ENCODE results near the gene MRPS24. TPM values are rescaled to one million over a fixed set of nuclear protein-coding genes. Genes with fewer than 3 reads are reported as not detected.

MRPS24 gene
- total RNA-seq, 1 experiment from 2014 or later = 156 TPM

DNA sequence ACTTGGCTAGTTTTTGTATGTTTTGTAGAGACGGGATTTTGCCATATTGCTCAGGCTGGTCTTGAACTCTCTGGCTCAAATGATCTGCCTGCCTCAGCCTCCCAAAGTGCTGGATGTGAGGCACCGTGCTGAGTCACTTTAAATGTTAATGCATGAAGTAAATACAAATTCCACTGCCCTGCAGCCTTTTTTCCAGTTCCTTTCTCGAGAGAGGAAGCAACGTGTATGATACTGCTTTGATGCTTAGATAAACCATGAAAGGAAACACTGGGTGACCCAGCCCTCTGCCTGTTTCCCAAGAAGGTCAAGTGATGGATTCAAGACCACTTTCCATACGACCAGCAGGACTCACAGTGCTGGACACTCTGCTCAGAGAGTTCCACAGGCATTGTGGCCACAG, 11.3 kb upstream of the MRPS24 start:
- H4K20me1 ChIP-seq (ENCODE audit: insufficient read depth) = no peaks in the 10 kb centered on the region
- H3K4me3 ChIP-seq (replicated peaks in 1 of 2; ENCODE audit: low read depth in 1 of 2, low read length in 2 of 2) = no peak overlapping the region
- BruUV-seq (replicated peaks) = no TSS peak
- CTCF ChIA-PET = no interaction called here
- DNase-seq (ENCODE audit: low read depth, low spot score) = no peak
- no peak overlapping the region for H3K27ac ChIP-seq (ENCODE audit: low read depth, low read length)
- no peak for TF ChIP-seq SIN3A (IDR thresholded peaks at IDR 0.05; ENCODE audit: low read depth)
- no peak for TF ChIP-seq RAD21 (IDR thresholded peaks at IDR 0.05; ENCODE audit: low read depth)
- no peak for TF ChIP-seq FOSL1 (IDR thresholded peaks at IDR 0.05; ENCODE audit: low read depth)
- TF ChIP-seq TCF7L2 (IDR thresholded peaks at IDR 0.05; ENCODE audit: borderline replicate concordance, extremely low read depth, insufficient read depth, insufficient read length) = no peak
- TF ChIP-seq POLR2A (IDR thresholded peaks at IDR 0.05; ENCODE audit: borderline replicate concordance, extremely low read depth, insufficient read depth, insufficient read length) = no peak
- TF ChIP-seq CBX3 (IDR thresholded peaks at IDR 0.05; ENCODE audit: low read depth) = no peak
- TF ChIP-seq ELF1 (IDR thresholded peaks at IDR 0.05; ENCODE audit: borderline replicate concordance, low read depth) = no peak
- TF ChIP-seq ZNF274 (IDR thresholded peaks at IDR 0.05; ENCODE audit: low read depth, low read length) = no peak
- no peak for TF ChIP-seq EGR1 (IDR thresholded peaks at IDR 0.05; ENCODE audit: low read depth)
- no peak for TF ChIP-seq JUND (IDR thresholded peaks at IDR 0.05)
- no peak for TF ChIP-seq SRF (IDR thresholded peaks at IDR 0.05; ENCODE audit: low read depth)
- TF ChIP-seq, protein P1, sequence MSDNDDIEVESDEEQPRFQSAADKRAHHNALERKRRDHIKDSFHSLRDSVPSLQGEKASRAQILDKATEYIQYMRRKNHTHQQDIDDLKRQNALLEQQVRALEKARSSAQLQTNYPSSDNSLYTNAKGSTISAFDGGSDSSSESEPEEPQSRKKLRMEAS (IDR thresholded peaks at IDR 0.05) = no peak
- no peak for TF ChIP-seq EZH2phosphoT487 (IDR thresholded peaks at IDR 0.05; ENCODE audit: borderline replicate concordance)
- TF ChIP-seq, protein P2, sequence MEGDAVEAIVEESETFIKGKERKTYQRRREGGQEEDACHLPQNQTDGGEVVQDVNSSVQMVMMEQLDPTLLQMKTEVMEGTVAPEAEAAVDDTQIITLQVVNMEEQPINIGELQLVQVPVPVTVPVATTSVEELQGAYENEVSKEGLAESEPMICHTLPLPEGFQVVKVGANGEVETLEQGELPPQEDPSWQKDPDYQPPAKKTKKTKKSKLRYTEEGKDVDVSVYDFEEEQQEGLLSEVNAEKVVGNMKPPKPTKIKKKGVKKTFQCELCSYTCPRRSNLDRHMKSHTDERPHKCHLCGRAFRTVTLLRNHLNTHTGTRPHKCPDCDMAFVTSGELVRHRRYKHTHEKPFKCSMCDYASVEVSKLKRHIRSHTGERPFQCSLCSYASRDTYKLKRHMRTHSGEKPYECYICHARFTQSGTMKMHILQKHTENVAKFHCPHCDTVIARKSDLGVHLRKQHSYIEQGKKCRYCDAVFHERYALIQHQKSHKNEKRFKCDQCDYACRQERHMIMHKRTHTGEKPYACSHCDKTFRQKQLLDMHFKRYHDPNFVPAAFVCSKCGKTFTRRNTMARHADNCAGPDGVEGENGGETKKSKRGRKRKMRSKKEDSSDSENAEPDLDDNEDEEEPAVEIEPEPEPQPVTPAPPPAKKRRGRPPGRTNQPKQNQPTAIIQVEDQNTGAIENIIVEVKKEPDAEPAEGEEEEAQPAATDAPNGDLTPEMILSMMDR (IDR thresholded peaks at IDR 0.05 in 2 of 3, conservative IDR thresholded peaks at IDR 0.05 in 1 of 3; ENCODE audit: borderline replicate concordance in 1 of 3, insufficient read depth in 1 of 3, low read depth in 2 of 3, low read length in 2 of 3) = no peak
- no peak for TF ChIP-seq CEBPB (IDR thresholded peaks at IDR 0.05; ENCODE audit: low read depth)
- TF ChIP-seq, protein P3, sequence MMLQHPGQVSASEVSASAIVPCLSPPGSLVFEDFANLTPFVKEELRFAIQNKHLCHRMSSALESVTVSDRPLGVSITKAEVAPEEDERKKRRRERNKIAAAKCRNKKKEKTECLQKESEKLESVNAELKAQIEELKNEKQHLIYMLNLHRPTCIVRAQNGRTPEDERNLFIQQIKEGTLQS (IDR thresholded peaks at IDR 0.05) = no peak
- TF ChIP-seq, protein P4, sequence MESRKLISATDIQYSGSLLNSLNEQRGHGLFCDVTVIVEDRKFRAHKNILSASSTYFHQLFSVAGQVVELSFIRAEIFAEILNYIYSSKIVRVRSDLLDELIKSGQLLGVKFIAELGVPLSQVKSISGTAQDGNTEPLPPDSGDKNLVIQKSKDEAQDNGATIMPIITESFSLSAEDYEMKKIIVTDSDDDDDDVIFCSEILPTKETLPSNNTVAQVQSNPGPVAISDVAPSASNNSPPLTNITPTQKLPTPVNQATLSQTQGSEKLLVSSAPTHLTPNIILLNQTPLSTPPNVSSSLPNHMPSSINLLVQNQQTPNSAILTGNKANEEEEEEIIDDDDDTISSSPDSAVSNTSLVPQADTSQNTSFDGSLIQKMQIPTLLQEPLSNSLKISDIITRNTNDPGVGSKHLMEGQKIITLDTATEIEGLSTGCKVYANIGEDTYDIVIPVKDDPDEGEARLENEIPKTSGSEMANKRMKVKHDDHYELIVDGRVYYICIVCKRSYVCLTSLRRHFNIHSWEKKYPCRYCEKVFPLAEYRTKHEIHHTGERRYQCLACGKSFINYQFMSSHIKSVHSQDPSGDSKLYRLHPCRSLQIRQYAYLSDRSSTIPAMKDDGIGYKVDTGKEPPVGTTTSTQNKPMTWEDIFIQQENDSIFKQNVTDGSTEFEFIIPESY (IDR thresholded peaks at IDR 0.05; ENCODE audit: extremely low read depth, insufficient replicate concordance, low read length) = no peak
- no peak for TF ChIP-seq SP1 (IDR thresholded peaks at IDR 0.05; ENCODE audit: low read depth)
- TF ChIP-seq POLR2AphosphoS5 (IDR thresholded peaks at IDR 0.05; ENCODE audit: low read depth, low read length) = no peak
- no peaks in the 10 kb centered on the region for H3K27me3 ChIP-seq (ENCODE audit: insufficient read depth, low read length)
- peaks cover 5% of the 10 kb centered on the region; the same call in 1 of the 2 replicates for H3K79me2 ChIP-seq (ENCODE audit: insufficient read depth, low read length)
- POLR2A ChIA-PET = no interaction called here
- RAD21 ChIA-PET (ENCODE audit: low non-redundant PET in 1 of 2, low total read pairs in 2 of 2, uncharacterized antibody in 2 of 2, unreplicated experiment in 2 of 2) = no interaction called here
- H3K9me2 ChIP-seq (ENCODE audit: insufficient read depth) = no peaks in the 10 kb centered on the region
- H3K36me3 ChIP-seq (ENCODE audit: control insufficient read depth in 1 of 2, insufficient read depth in 2 of 2, low read length in 2 of 2) = peaks cover 35 to 39% of the 10 kb centered on the region in 2 experiments
- no peak for ATAC-seq
- no peaks in the 10 kb centered on the region for H3K4me1 ChIP-seq (ENCODE audit: control insufficient read depth in 1 of 2, insufficient read depth in 2 of 2, low read length in 2 of 2)
- intact Hi-C loops (cut with micrococcal nuclease) = no loop called here
- H3K9me3 ChIP-seq (ENCODE audit: control insufficient read depth in 1 of 2, insufficient read depth in 1 of 2, low read depth in 1 of 2, low read length in 2 of 2) = no peaks in the 10 kb centered on the region
- H3K4me2 ChIP-seq (ENCODE audit: low read length) = no peak overlapping the region
- no peak overlapping the region for H2AFZ ChIP-seq (ENCODE audit: low read depth, low read length, poor library complexity, severe bottlenecking)
- H3K9ac ChIP-seq (ENCODE audit: low read length) = no peak overlapping the region
